SH-SY5Y (cell line): Measurements from ENCODE around the gene ATP9A.

Experiments
- GATA2 ChIP-seq: IDR thresholded peaks from 2 replicates; pipeline ENCODE4 v1.6.1; 2011; ENCODE audit warnings: mild to moderate bottlenecking, low read depth, low read length
- GATA3 ChIP-seq: IDR thresholded peaks from 2 replicates; pipeline ENCODE4 v1.6.1; 2011; ENCODE audit warnings: low read depth, mild to moderate bottlenecking, low read length, moderate library complexity

- TF ChIP-seq GATA3 (no peak), GATA2 (no peak)
These were observed 4.0 kb upstream of the ATP9A start for GRCh38 chr20:51772236-51772635.
